ENCODE results near the gene PRKN. TPM values are rescaled to one million over a fixed set of nuclear protein-coding genes. Genes with fewer than 3 reads are reported as not detected.

The PRKN gene
- total and polyA plus RNA-seq, 10 donors: 0.23 to 14.1 (median 7.0) TPM

DNA sequence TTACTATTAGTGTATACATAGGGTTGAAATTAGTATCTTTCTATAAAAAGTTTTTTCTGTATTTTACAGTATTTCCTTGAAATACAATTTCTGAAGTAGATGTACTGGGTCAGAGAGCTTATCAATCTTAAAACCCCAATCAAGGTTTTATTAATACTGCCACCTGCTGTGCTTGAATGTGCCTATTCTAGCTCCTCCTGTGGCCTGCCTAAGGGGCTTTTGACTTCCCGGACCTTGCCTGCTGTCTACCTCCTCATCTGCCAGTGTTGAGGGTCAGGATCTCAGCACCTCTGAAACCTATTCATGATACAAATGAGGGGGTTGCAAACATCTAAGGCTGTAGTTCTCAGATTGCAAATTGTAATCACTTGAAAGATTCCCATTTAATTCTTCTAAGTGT, 9.4 kb upstream of the PRKN start:
- H3K36me3 ChIP-seq: no peaks in the 10 kb centered on the region
- H3K4me1 ChIP-seq: no peaks in the 10 kb centered on the region
- no peak overlapping the region for H3K27ac ChIP-seq
- H3K27me3 ChIP-seq (replicated peaks in 1 of 7): no peaks in the 10 kb centered on the region
- 35 to 65% (median 50%) methylated on average over 1 of the region's 1 CpG for WGBS, 5 donors
- H3K4me3 ChIP-seq: no peak overlapping the region
- no peaks in the 10 kb centered on the region for H3K9me3 ChIP-seq
- intact Hi-C loops (cut with DNase I; ENCODE audit: low total_unique reads): no loop called here
- no peak for TF ChIP-seq POLR2A (IDR thresholded peaks at IDR 0.05)
- TF ChIP-seq, protein P1, sequence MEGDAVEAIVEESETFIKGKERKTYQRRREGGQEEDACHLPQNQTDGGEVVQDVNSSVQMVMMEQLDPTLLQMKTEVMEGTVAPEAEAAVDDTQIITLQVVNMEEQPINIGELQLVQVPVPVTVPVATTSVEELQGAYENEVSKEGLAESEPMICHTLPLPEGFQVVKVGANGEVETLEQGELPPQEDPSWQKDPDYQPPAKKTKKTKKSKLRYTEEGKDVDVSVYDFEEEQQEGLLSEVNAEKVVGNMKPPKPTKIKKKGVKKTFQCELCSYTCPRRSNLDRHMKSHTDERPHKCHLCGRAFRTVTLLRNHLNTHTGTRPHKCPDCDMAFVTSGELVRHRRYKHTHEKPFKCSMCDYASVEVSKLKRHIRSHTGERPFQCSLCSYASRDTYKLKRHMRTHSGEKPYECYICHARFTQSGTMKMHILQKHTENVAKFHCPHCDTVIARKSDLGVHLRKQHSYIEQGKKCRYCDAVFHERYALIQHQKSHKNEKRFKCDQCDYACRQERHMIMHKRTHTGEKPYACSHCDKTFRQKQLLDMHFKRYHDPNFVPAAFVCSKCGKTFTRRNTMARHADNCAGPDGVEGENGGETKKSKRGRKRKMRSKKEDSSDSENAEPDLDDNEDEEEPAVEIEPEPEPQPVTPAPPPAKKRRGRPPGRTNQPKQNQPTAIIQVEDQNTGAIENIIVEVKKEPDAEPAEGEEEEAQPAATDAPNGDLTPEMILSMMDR (IDR thresholded peaks at IDR 0.05 in 8 of 11, conservative IDR thresholded peaks at IDR 0.05 in 3 of 11): peak in 3 of 11 experiments; percentile 14 to 33 (median 18)
- no peak for DNase-seq

GRCh38 chr6:162733489-162733888, 5.9 kb upstream of the PRKN start:
- peak overlapping the region in 4 of 8 donors; percentile 9 to 58 (median 34) for H3K27ac ChIP-seq
- no peaks in the 10 kb centered on the region for H3K36me3 ChIP-seq
- peak in 1 of 3 donors; percentile 40 for TF ChIP-seq POLR2AphosphoS5 (IDR thresholded peaks at IDR 0.05)
- TF ChIP-seq, protein P1 (IDR thresholded peaks at IDR 0.05 in 8 of 11, conservative IDR thresholded peaks at IDR 0.05 in 3 of 11): no peak
- DNase-seq: no peak
- H3K27me3 ChIP-seq (replicated peaks in 1 of 7): no peaks in the 10 kb centered on the region
- no peaks in the 10 kb centered on the region for H3K4me1 ChIP-seq
- intact Hi-C loops (cut with DNase I; ENCODE audit: low total_unique reads): no loop called here
- H3K9me3 ChIP-seq: peaks cover 0 to 10% (median 8%) of the 10 kb centered on the region in 8 donors
- WGBS, 5 donors: 44 to 62% (median 49%) methylated on average over 4 of the region's 4 CpGs
- no peak overlapping the region for H3K4me3 ChIP-seq

GRCh38 chr6:162730502-162730901, 2.9 kb upstream of the PRKN start:
- TF ChIP-seq, protein P1 (IDR thresholded peaks at IDR 0.05 in 8 of 11, conservative IDR thresholded peaks at IDR 0.05 in 3 of 11): no peak
- TF ChIP-seq POLR2AphosphoS5 (IDR thresholded peaks at IDR 0.05): no peak
- no peak for TF ChIP-seq POLR2A (IDR thresholded peaks at IDR 0.05)
- Histone ChIP-seq H3K9me3 (peaks cover 0 to 10% (median 8%) of the 10 kb centered on the region in 8 donors), H3K27ac (no peak overlapping the region), H3K27me3 (replicated peaks in 1 of 7) (no peaks in the 10 kb centered on the region), H3K4me3 (no peak overlapping the region), H3K4me1 (peaks cover 6 to 19% (median 10%) of the 10 kb centered on the region in 6 donors), H3K36me3 (no peaks in the 10 kb centered on the region)
- no peak for DNase-seq
- whole genome bisulfite sequencing, 5 donors: 94 to 99% (median 98%) methylated on average over 1 of the region's 1 CpG
- intact Hi-C loops (cut with DNase I; ENCODE audit: low total_unique reads): no loop called here

- 84 to 98% (median 93%) methylated on average over 1 of the region's 1 CpG for WGBS, 5 donors
These were observed 1.1 kb upstream of the PRKN start for GRCh38 chr6:162728706-162729105.

More at GRCh38 chr6:162728706-162729105, 1.1 kb upstream of the PRKN start:
- intact Hi-C loops (cut with DNase I; ENCODE audit: low total_unique reads): no loop called here
- Histone ChIP-seq H3K27ac (peak overlapping the region in 2 of 8 donors; percentile 84 to 91), H3K4me1 (peaks cover 6 to 19% (median 10%) of the 10 kb centered on the region in 6 donors), H3K4me3 (no peak overlapping the region), H3K36me3 (no peaks in the 10 kb centered on the region), H3K27me3 (replicated peaks in 1 of 7) (no peaks in the 10 kb centered on the region), H3K9me3 (peaks cover 0 to 10% (median 8%) of the 10 kb centered on the region in 8 donors)
- no peak for DNase-seq
- TF ChIP-seq POLR2AphosphoS5 (IDR thresholded peaks at IDR 0.05) (no peak), POLR2A (IDR thresholded peaks at IDR 0.05) (no peak)
- TF ChIP-seq, protein P1 (IDR thresholded peaks at IDR 0.05 in 8 of 11, conservative IDR thresholded peaks at IDR 0.05 in 3 of 11): no peak
